GM18520 (cell line): ENCODE measurements around the gene NKAIN2.
A peak's percentile ranks its signal among the peaks of the same experiment; 100 is the strongest.
"Not testable (repeated sequence)": the region's sequence is repeated elsewhere in the genome, so short reads cannot be mapped to it uniquely, and the experiment has no call there.

Source experiments
- ATAC-seq: cut with Tn5 transposase; IDR thresholded peaks from one replicate; pipeline ENCODE4 v1.9.1; 2021; ENCODE audit not compliant: unreplicated experiment

Gene NKAIN2

DNA sequence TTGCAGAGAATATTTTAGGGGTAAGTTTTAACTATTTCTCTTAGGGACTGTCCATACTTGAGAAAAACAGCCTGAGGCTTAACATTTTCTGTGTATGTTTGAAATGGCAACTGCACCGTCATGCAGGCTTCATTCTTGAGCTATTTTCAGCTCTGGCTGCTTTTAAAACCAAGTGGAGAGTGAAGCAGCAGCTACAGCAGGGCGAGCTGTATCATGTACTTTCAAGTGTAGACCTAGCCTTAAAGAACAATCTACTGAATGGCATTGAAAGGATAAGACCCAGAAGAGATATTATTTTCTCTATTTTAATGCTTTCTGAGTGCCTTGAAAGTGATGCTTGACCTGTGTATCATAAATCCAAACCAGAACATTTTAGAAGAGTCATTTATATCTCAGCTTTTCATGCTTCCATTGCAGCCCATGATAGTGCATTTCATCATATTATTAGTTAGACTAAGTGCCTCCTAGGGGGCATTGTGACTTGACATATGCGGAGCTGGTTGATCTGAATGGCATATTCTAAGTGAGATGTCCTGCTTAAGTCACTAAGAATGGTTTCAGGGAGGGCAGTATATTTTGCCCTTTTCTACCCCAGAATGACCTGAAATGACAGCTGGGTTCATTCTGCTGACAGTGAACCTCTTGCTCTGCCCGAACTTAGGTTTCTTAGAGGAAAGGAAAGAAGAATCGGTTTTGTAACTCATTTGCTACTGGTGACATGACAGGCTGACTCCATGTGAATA is 85.3 kb downstream of the NKAIN2 start:
- no peak for ATAC-seq

DNA sequence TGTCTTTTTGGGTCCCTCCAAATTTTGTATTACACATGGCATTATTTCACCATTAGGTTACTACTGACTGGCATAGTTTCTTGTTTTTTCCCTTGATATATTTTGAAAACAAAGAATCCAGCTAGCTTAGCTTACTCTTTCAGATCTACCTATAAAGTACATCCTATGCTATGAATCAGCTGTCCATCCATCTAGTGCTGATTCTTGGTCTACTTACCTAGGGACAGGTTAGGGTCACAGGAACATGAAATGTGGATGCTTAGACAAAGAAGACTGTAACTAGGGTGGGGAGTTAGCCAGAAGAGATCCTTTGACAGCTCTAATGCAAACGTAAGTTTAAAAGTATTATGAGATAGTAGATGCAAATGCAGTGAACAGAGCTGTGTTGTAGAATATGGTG is 91.7 kb downstream of the NKAIN2 start:
- no peak for ATAC-seq

- ATAC-seq, result no peak
Measured at GRCh38 chr6:123895806-123896205, 92.1 kb downstream of the NKAIN2 start.

GRCh38 chr6:123896869-123897268 is 93.2 kb downstream of the NKAIN2 start:
- ATAC-seq, result no peak

DNA sequence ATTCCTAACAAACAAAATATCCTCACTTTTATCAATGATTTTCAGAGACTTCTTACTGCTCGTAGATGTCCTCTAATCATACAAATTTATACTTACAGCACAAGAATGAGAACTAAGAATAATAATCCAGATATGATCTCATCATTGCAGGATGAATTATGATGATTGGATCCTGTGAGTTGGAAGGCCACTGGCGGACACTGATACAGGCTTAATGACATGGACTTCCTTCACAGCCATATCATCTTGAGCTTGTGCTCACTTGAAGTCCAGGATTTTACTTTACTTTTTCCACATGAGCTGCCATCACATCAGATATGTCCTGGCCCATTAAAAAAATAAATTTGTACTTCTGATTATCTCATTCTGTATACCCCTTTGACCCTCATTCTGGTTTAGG is 94.3 kb downstream of the NKAIN2 start:
- no peak for ATAC-seq

DNA sequence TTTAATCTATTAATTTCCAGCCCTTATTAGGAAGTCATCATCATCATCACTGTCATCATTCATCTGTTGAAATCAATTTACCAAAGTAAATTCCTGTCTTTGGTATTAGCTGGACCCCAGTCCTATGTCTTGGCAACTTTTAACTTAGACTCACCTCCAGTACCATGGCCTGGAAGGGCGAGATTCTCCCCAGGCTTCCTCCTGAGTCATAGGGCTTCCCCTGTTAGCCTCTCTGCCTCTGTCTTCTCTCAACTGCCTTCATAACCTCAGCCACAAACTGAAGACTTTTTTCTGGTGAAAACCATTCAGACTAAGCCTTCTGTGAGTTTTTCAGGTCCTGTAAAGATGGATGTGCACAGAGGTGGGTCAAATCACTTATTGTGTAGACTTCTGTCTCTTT is 95.0 kb downstream of the NKAIN2 start:
- no peak for ATAC-seq

DNA sequence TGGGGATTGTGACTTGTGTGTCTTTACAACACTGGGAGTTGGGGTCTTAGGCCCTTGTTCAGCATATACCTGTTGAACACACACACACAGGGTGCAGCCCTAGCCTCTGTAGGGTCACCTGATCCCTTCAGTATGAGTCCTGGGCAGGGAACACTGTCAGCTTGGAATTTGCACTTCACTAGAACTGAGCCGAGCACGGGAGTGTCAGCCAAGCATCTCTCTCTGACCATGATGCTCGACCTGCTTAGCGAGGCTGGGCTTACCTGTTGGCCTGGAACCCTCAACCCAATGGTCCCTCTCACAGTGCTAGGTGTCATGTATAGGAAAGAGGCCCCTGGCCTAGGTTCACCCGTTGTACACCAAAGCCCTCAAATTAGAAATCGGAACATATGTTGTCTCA is 96.1 kb downstream of the NKAIN2 start:
- no peak for ATAC-seq

DNA sequence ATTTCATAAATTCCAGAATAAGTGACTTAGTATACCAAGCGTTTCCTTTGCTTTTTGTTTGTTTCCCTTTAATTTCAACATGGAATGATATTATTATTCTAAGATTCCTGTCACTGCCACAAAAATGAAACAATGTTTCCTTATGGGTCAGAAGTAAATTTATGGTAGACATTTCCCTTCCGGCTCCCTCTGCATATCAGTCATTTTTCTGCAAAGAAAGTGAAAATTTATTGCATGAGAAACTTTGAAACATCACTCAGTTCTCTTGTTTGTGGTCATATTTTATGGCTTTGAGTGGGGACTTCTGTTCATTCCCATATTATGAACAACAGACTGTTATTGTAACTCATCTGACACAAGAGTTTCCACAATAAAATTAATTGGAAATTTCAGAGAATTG is 97.8 kb downstream of the NKAIN2 start:
- no peak for ATAC-seq

DNA sequence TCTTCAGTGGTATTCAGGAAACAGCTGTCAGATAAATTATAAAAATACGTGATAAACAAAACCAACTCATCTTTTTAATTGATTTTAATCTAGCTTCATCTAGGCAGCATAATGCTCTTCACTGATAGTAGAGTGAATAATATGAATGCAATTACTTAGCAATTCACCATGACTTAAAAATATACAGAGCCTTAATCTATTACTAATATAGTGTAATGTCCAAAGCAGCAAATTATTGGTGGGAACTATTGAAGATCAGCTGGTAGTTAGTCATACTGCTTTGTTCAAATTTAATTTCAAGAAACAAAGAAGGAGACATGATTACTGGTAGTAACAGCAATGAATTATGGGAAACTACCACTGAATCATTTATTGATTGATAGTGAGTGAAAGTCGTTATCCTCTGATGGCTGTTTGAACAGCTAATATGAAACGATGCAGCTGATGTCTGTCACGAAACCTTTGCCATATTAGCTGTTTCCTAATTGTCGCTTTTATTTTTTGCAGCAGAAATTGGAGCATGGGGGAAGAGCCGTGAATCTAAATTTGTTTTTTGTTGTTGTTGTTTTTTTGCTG is 99.2 kb downstream of the NKAIN2 start:
- no peak for ATAC-seq

DNA sequence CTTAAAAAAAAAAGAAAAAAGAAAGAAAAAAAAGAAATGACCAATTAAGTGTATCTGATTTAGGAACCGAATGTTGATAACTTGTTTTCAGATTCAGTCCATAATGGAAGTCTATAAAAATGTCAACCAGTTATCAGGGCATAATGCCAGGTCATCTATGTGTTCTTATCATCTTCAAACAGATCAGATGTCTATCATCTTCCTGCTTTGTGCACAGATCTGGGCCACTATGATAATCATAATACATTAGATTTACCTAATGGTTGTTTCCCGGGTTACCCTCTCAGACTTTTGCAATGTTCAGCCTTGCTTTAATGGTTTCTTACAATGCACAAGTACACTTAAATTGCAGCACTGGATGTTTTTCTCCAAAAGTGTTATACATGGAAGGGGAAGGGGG is 100.6 kb downstream of the NKAIN2 start:
- no peak for ATAC-seq

DNA sequence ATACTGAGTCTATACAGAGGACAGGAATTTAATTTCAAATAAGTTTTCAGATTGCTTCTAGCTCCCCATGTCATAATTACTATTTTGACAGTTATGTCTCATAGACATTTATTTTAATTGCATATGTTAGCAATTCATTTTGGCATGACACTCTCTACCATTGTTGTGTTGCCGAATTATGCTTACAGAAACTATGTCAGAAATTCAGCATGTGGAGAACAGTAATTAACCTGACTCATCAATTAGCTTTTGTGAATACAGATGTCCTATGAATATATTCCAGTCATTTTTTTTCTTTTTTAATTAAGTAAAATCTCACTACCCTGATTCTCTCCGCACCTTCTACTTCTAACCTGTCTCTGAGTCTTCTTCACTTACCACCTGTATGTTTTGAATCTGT is 105.1 kb downstream of the NKAIN2 start:
- no peak for ATAC-seq

- no peak for ATAC-seq
Measured at GRCh38 chr6:123909989-123910388, 106.3 kb downstream of the NKAIN2 start.

DNA sequence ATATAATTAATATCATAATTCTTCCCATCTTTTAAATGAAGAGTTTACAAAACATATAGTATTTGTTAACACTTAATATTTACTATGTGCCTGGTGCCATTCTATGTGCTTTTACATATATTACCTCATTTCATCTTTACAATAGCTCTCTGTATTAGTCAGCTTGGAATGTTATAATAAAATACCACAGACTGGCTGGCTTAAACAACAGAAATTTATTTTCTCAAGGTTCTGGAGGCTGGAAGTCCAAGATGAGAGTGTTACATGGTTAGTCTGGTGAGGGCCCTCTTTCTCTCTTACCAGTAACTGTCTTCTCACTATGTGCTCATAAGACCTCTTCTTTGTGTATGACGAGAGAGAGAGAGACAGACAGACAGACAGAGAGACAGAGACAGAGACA is 110.2 kb downstream of the NKAIN2 start:
- no peak for ATAC-seq

GRCh38 chr6:123923379-123923778 is 119.7 kb downstream of the NKAIN2 start:
- not testable (repeated sequence) for ATAC-seq

- peak; percentile 99 for ATAC-seq
Measured at GRCh38 chr6:123925350-123925749, 121.7 kb downstream of the NKAIN2 start.

DNA sequence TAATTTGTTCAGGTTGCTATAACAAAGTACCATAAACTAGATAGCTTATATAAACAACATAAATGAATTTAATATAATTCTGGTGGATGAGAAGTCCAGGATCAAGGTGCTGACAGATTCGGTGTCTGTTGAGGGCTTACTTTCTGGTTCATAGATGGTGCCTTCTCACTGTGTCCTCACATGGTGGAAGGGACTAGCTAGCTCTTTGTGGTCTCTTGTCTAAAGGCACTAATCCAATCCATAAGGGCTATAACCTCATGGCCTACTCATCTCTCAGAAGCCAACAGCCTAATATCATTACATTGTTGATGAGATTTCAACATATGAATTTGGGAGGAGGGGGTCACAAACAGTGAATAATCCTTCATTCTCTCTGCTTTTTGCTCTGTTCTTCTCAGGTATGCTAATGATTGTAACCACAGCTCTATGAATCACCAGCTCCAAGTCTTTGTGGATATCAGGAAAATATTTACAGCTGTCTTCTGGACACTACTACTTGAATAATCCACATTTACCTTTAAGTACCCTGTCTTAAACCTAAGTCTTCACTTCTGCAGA is 122.3 kb downstream of the NKAIN2 start:
- ATAC-seq, result no peak

GRCh38 chr6:123928529-123928928 is 124.9 kb downstream of the NKAIN2 start:
- no peak for ATAC-seq

- no peak for ATAC-seq
Measured at GRCh38 chr6:123931928-123932327, 128.3 kb downstream of the NKAIN2 start.

GRCh38 chr6:123940551-123940950 is 136.9 kb downstream of the NKAIN2 start:
- ATAC-seq, result no peak

GRCh38 chr6:123941855-123942254 is 138.2 kb downstream of the NKAIN2 start:
- ATAC-seq, result no peak

DNA sequence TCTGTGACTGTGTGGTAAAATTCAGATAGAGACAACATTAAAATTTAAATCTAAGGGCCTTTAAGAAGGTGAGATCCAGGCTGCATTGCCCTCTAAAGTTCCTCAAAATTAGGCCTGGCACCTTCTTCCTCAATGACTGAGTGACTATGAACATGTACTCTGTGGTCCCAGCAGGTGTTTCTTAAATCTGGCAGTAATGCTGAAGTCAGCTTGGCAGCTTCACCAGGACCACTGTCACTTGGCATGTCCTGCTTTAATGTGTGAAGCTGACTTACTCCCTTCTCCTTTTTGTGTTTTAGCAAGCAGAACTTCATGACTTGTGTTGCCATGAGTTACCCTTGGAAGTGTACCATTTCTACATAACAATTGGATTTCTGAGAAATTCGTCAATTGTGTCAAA is 141.7 kb downstream of the NKAIN2 start:
- no peak for ATAC-seq

DNA sequence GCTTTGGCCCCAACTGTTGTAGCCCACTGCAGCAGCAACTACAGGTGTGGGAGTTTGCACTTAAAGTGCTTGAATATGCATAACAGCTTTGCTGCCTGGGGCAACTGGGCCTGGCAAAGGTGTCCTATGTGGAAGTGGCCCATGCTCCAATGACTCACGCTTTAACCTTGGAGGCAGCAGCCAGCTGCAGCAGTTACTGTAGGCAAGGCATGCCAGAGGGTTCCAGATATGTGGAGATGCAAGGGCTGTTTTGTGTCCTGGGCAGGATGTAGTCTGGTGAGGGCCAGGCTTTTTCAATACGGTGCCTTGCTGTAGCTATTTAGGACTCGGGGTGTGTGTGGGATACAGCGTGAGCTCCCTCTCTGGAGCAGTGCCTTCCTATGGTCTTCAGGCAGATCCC is 150.3 kb downstream of the NKAIN2 start:
- ATAC-seq, result no peak
